IPS-18a (cell line): ENCODE results near the gene REEP2.
A peak's percentile ranks its signal among the peaks of the same experiment; 100 is the strongest.
"Not testable (repeated sequence)": the region's sequence is repeated elsewhere in the genome, so short reads cannot be mapped to it uniquely, and the experiment has no call there.

ENCODE experiments used
- H3K27ac ChIP-seq: one replicate; pipeline ENCODE4 v1.5.1; 2013; ENCODE audit warnings: low read length
- H3K27me3 ChIP-seq: one replicate; pipeline ENCODE4 v1.6.1; 2013; ENCODE audit warnings: mild to moderate bottlenecking, low read length; ENCODE audit not compliant: control insufficient read depth, insufficient read depth
- H3K36me3 ChIP-seq: one replicate; pipeline ENCODE4 v1.6.1; 2013; ENCODE audit warnings: low read depth, low read length; ENCODE audit not compliant: control insufficient read depth
- H3K4me1 ChIP-seq: one replicate; pipeline ENCODE4 v1.6.1; 2013; ENCODE audit warnings: low read depth, low read length; ENCODE audit not compliant: control insufficient read depth
- H3K4me3 ChIP-seq: one replicate; pipeline ENCODE4 v1.5.1; 2013; ENCODE audit warnings: low read length
- H3K9ac ChIP-seq: one replicate; pipeline ENCODE4 v1.6.1; 2013; ENCODE audit warnings: mild to moderate bottlenecking, low read length, moderate library complexity
- H3K9me3 ChIP-seq: one replicate; pipeline ENCODE4 v1.6.1; 2013; ENCODE audit warnings: low read depth, low read length; ENCODE audit not compliant: control insufficient read depth

Gene REEP2

GRCh38 chr5:138438724-138439476, at the start of gene REEP2:
Gene REEP2 (plus strand): TSS chr5:138439057. CDS start chr5:138439209, 152 bp downstream.
- Histone ChIP-seq H3K36me3 (peaks cover 22% of the 10 kb centered on the region), H3K9ac (peak within 1 kb of the TSS; percentile 71), H3K27me3 (no peaks in the 10 kb centered on the region), H3K27ac (no peak within 1 kb of the TSS), H3K4me1 (peaks cover 13% of the 10 kb centered on the region), H3K9me3 (no peaks in the 10 kb centered on the region), H3K4me3 (peak within 1 kb of the TSS; percentile 68)

- no peaks in the 10 kb centered on the region for H3K9me3 ChIP-seq
- no peak overlapping the region for H3K4me3 ChIP-seq
- H3K4me1 ChIP-seq = no peaks in the 10 kb centered on the region
- no peaks in the 10 kb centered on the region for H3K27me3 ChIP-seq
- H3K27ac ChIP-seq = no peak overlapping the region
- H3K36me3 ChIP-seq = peaks cover 52% of the 10 kb centered on the region
- H3K9ac ChIP-seq = no peak overlapping the region
Observed at GRCh38 chr5:138389332-138389731, 49.5 kb upstream of the REEP2 start.

GRCh38 chr5:138389911-138390310, 48.9 kb upstream of the REEP2 start:
- not testable (repeated sequence) for H3K9ac ChIP-seq, H3K4me3 ChIP-seq, H3K27me3 ChIP-seq, H3K27ac ChIP-seq, H3K4me1 ChIP-seq, H3K9me3 ChIP-seq
- H3K36me3 ChIP-seq = peaks cover 58% of the 10 kb centered on the region

GRCh38 chr5:138391859-138392386, 46.9 kb upstream of the REEP2 start:
- no peak overlapping the region for H3K27ac ChIP-seq
- peaks cover 43% of the 10 kb centered on the region for H3K36me3 ChIP-seq
- no peak overlapping the region for H3K9ac ChIP-seq
- no peaks in the 10 kb centered on the region for H3K9me3 ChIP-seq
- no peak overlapping the region for H3K4me3 ChIP-seq
- no peaks in the 10 kb centered on the region for H3K27me3 ChIP-seq
- H3K4me1 ChIP-seq = no peaks in the 10 kb centered on the region

- Histone ChIP-seq H3K9me3 (no peaks in the 10 kb centered on the region), H3K4me1 (no peaks in the 10 kb centered on the region), H3K36me3 (peaks cover 54% of the 10 kb centered on the region), H3K9ac (no peak overlapping the region), H3K27ac (no peak overlapping the region), H3K27me3 (no peaks in the 10 kb centered on the region), H3K4me3 (no peak overlapping the region)
Observed at GRCh38 chr5:138402640-138403039, 36.2 kb upstream of the REEP2 start.

- H3K4me3 ChIP-seq = no peak overlapping the region
- H3K27me3 ChIP-seq = no peaks in the 10 kb centered on the region
- H3K9me3 ChIP-seq = no peaks in the 10 kb centered on the region
- no peak overlapping the region for H3K9ac ChIP-seq
- H3K27ac ChIP-seq = no peak overlapping the region
- H3K4me1 ChIP-seq = no peaks in the 10 kb centered on the region
- H3K36me3 ChIP-seq = peaks cover 26% of the 10 kb centered on the region
Observed at GRCh38 chr5:138408023-138408422, 30.8 kb upstream of the REEP2 start.

GRCh38 chr5:138410996-138411640, 27.7 kb upstream of the REEP2 start:
- peaks cover 32% of the 10 kb centered on the region for H3K36me3 ChIP-seq
- H3K4me1 ChIP-seq, H3K4me3 ChIP-seq, H3K9me3 ChIP-seq, H3K9ac ChIP-seq, H3K27me3 ChIP-seq, H3K27ac ChIP-seq: not testable (repeated sequence)

- Histone ChIP-seq H3K4me3 (no peak overlapping the region), H3K9me3 (no peaks in the 10 kb centered on the region), H3K9ac (no peak overlapping the region), H3K4me1 (no peaks in the 10 kb centered on the region), H3K36me3 (peaks cover 75% of the 10 kb centered on the region), H3K27ac (no peak overlapping the region), H3K27me3 (no peaks in the 10 kb centered on the region)
Observed at GRCh38 chr5:138418444-138418843, 20.4 kb upstream of the REEP2 start.

- Histone ChIP-seq H3K36me3 (peaks cover 78% of the 10 kb centered on the region), H3K9ac (no peak overlapping the region), H3K4me3 (no peak overlapping the region), H3K27ac (no peak overlapping the region), H3K9me3 (no peaks in the 10 kb centered on the region), H3K4me1 (no peaks in the 10 kb centered on the region), H3K27me3 (no peaks in the 10 kb centered on the region)
Observed at GRCh38 chr5:138425079-138425478, 13.8 kb upstream of the REEP2 start.

- Histone ChIP-seq H3K9ac (no peak overlapping the region), H3K9me3 (no peaks in the 10 kb centered on the region), H3K27ac (no peak overlapping the region), H3K4me3 (no peak overlapping the region), H3K27me3 (no peaks in the 10 kb centered on the region), H3K36me3 (peaks cover 37% of the 10 kb centered on the region), H3K4me1 (peaks cover 13% of the 10 kb centered on the region)
Observed at GRCh38 chr5:138435943-138436342, 2.9 kb upstream of the REEP2 start.

GRCh38 chr5:138438003-138438723, 694 bp upstream of the REEP2 start:
- Histone ChIP-seq H3K27ac (no peak overlapping the region), H3K4me3 (peak overlapping the region; percentile 68), H3K27me3 (no peaks in the 10 kb centered on the region), H3K4me1 (peaks cover 13% of the 10 kb centered on the region), H3K9me3 (no peaks in the 10 kb centered on the region), H3K9ac (peak overlapping the region; percentile 71), H3K36me3 (peaks cover 22% of the 10 kb centered on the region)
